T1000 (cell line): ENCODE measurements around the gene ETFA.

Experiments
- DNase-seq: peaks from one replicate; lab custom pipeline; 2025; ENCODE audit warnings: mixed read lengths; lab: John Stamatoyannopoulos, UW

ETFA gene

GRCh38 chr15:76196269-76197231 is 114.7 kb downstream of the ETFA start:
- DNase-seq: peak; percentile 59

- no peak for DNase-seq
These were observed 115.6 kb downstream of the ETFA start for GRCh38 chr15:76195506-76196268.

GRCh38 chr15:76193934-76194333 is 117.3 kb downstream of the ETFA start:
- DNase-seq: no peak

GRCh38 chr15:76192715-76193114 is 118.6 kb downstream of the ETFA start:
- no peak for DNase-seq

GRCh38 chr15:76191539-76192244 is 119.6 kb downstream of the ETFA start:
- no peak for DNase-seq

GRCh38 chr15:76190751-76191538 is 120.3 kb downstream of the ETFA start:
- peak; percentile 56 for DNase-seq

GRCh38 chr15:76190070-76190564 is 121.2 kb downstream of the ETFA start:
- DNase-seq: no peak

- DNase-seq: no peak
These were observed 122.2 kb downstream of the ETFA start for GRCh38 chr15:76189106-76189505.

- no peak for DNase-seq
These were observed 124.1 kb downstream of the ETFA start for GRCh38 chr15:76187163-76187562.

GRCh38 chr15:76185716-76186115 is 125.6 kb downstream of the ETFA start:
- peak; percentile 33 for DNase-seq

GRCh38 chr15:76184650-76185035 is 126.6 kb downstream of the ETFA start:
- DNase-seq: no peak

GRCh38 chr15:76183930-76184649 is 127.2 kb downstream of the ETFA start:
- DNase-seq: no peak

GRCh38 chr15:76181705-76182107 is 129.6 kb downstream of the ETFA start:
- DNase-seq: no peak

- no peak for DNase-seq
These were observed 130.9 kb downstream of the ETFA start for GRCh38 chr15:76180321-76180720.

- no peak for DNase-seq
These were observed 132.2 kb downstream of the ETFA start for GRCh38 chr15:76179023-76179422.

- DNase-seq: no peak
These were observed 132.8 kb downstream of the ETFA start for GRCh38 chr15:76178296-76179000.

GRCh38 chr15:76177491-76178040 is 133.7 kb downstream of the ETFA start:
- DNase-seq: peak; percentile 25

GRCh38 chr15:76176487-76177085 is 134.7 kb downstream of the ETFA start:
- DNase-seq: no peak

GRCh38 chr15:76176059-76176458 is 135.2 kb downstream of the ETFA start:
- no peak for DNase-seq
